ENCODE data around the gene RIMS1.

The RIMS1 gene

DNA sequence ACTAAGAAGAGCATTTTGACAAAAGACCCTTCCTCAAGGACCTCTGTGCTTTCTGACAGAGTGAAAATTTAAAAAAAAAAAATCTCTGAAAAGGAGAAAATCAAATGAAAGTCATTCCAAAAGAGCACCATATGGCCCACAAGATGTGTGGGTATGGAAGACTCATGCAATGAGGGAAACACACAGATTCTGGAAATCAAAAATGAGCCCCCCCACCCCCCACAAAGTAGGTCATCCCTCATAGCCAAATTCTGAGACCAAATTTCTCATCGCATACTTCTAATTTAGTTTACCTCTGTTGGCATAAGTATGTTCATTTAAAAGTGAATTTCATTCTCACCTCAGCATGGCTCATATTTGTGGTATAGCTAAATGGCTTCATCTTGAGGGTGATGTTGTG, 554.3 kb downstream of the RIMS1 start:
- H3K79me2 ChIP-seq (ENCODE audit: insufficient read depth, low read length), result no peaks in the 10 kb centered on the region
- no peak overlapping the region for H3K9ac ChIP-seq (ENCODE audit: low read length)
- TF ChIP-seq, protein P1, sequence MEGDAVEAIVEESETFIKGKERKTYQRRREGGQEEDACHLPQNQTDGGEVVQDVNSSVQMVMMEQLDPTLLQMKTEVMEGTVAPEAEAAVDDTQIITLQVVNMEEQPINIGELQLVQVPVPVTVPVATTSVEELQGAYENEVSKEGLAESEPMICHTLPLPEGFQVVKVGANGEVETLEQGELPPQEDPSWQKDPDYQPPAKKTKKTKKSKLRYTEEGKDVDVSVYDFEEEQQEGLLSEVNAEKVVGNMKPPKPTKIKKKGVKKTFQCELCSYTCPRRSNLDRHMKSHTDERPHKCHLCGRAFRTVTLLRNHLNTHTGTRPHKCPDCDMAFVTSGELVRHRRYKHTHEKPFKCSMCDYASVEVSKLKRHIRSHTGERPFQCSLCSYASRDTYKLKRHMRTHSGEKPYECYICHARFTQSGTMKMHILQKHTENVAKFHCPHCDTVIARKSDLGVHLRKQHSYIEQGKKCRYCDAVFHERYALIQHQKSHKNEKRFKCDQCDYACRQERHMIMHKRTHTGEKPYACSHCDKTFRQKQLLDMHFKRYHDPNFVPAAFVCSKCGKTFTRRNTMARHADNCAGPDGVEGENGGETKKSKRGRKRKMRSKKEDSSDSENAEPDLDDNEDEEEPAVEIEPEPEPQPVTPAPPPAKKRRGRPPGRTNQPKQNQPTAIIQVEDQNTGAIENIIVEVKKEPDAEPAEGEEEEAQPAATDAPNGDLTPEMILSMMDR (IDR thresholded peaks at IDR 0.05; ENCODE audit: insufficient read depth, low read length, poor library complexity, severe bottlenecking), result no peak
- no peak for TF ChIP-seq EZH2phosphoT487 (conservative IDR thresholded peaks at IDR 0.05; ENCODE audit: low read length)
- H3K27ac ChIP-seq (ENCODE audit: low read depth, low read length), result no peak overlapping the region
- H3K4me3 ChIP-seq (ENCODE audit: insufficient read depth, low read length, poor library complexity, severe bottlenecking), result no peak overlapping the region
- H3K27me3 ChIP-seq (ENCODE audit: low read length), result no peaks in the 10 kb centered on the region; the same call in 1 of the 2 replicates
- no peaks in the 10 kb centered on the region for H4K20me1 ChIP-seq (ENCODE audit: low read depth, low read length)
- H3K9me3 ChIP-seq (ENCODE audit: insufficient read depth, low read length), result no peaks in the 10 kb centered on the region
- H3K4me2 ChIP-seq (ENCODE audit: low read depth, low read length, poor library complexity, severe bottlenecking), result no peak overlapping the region
- no peak overlapping the region for H2AFZ ChIP-seq (ENCODE audit: low read depth, low read length, severe bottlenecking)
- H3K9me2 ChIP-seq (replicated peaks; ENCODE audit: insufficient read depth, low read length), result no peaks in the 10 kb centered on the region
- no peaks in the 10 kb centered on the region for H3F3A ChIP-seq (ENCODE audit: insufficient read depth)
- H3K36me3 ChIP-seq (ENCODE audit: low read length), result no peaks in the 10 kb centered on the region

DNA sequence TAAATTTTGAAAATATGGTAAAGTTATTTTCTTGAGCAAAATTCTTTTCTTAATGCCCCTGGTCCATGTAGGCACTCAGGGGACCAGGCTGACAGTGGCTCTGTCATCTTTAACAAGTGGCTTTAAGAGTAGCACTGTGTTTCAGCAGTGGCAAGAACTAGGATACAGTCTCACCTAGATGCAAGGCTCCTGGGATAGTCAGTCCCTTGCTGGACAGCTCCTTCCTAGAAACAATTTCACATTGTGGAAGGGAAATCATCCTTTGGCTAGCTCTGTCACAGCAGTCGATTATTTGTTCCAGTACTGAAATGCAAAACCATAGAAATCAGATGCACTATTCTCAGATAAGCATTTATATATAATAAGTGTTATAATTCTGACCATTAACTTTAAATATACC, 560.1 kb downstream of the RIMS1 start:
- Histone ChIP-seq H3F3A (ENCODE audit: insufficient read depth) (no peaks in the 10 kb centered on the region), H3K9me3 (ENCODE audit: insufficient read depth, low read length) (no peaks in the 10 kb centered on the region), H3K79me2 (ENCODE audit: insufficient read depth, low read length) (no peaks in the 10 kb centered on the region), H3K4me2 (ENCODE audit: low read depth, low read length, poor library complexity, severe bottlenecking) (no peak overlapping the region), H3K9ac (ENCODE audit: low read length) (no peak overlapping the region), H3K27me3 (ENCODE audit: low read length) (no peaks in the 10 kb centered on the region; the same call in 1 of the 2 replicates), H3K27ac (ENCODE audit: low read depth, low read length) (no peak overlapping the region), H3K4me3 (ENCODE audit: insufficient read depth, low read length, poor library complexity, severe bottlenecking) (no peak overlapping the region), H3K9me2 (replicated peaks; ENCODE audit: insufficient read depth, low read length) (no peaks in the 10 kb centered on the region), H3K36me3 (ENCODE audit: low read length) (no peaks in the 10 kb centered on the region), H2AFZ (ENCODE audit: low read depth, low read length, severe bottlenecking) (no peak overlapping the region), H4K20me1 (ENCODE audit: low read depth, low read length) (no peaks in the 10 kb centered on the region)
- TF ChIP-seq EZH2phosphoT487 (conservative IDR thresholded peaks at IDR 0.05; ENCODE audit: low read length), result no peak
- TF ChIP-seq, protein P1 (IDR thresholded peaks at IDR 0.05; ENCODE audit: insufficient read depth, low read length, poor library complexity, severe bottlenecking), result no peak

All from SU-DHL-6 (cell line).